HG03280 (cell line): ENCODE data around the gene AKAP13.
"Not testable (repeated sequence)": the region's sequence is repeated elsewhere in the genome, so short reads cannot be mapped to it uniquely, and the experiment has no call there.

Experiments used
- ATAC-seq: cut with Tn5 transposase; IDR thresholded peaks from one replicate; pipeline ENCODE4 v1.9.1; 2021; ENCODE audit warnings: mild to moderate bottlenecking, moderate library complexity; ENCODE audit not compliant: unreplicated experiment

The AKAP13 gene

DNA sequence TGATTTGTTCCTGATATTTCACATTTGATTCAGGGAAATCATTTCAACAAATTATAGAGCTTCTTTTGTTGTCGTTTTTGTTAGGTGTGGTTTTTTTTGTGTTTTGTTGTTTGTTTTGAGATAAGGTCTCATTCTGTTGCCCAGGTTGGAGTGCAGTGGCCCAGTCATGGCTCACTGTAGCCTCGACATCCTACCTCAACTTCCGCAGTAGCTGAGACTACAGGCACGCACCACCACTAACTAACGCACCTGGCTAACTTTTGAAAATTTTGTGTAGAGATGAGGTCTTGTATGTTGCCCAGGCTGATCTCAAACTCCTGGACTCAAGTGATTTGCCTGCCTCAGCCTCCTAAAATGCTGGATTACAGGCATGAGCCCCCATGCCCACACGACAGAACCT lies 177.0 kb downstream of the AKAP13 start:
- no peak for ATAC-seq

DNA sequence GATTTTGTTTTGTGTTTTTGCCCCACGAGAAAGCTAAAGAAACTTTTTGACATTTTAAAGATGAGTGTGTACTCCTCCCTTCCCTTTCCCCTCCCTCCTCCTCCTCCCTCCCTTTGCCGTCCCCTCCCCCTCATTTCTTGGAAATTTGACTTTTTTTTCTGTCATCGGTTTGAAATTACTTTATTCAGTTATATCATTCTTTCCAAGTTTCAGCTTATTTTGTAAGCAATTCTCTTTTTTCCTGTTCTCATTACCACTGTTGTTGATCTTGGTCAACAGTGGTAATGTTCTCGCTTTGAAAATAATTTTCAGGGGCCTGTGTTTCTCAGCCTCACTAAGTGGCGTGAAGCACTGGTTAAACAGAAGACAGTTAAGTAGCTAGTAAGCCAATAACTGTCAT lies 178.4 kb downstream of the AKAP13 start:
- ATAC-seq = no peak

GRCh38 chr15:85559530-85559929 lies 179.1 kb downstream of the AKAP13 start:
- ATAC-seq = no peak

- no peak for ATAC-seq
Measured at GRCh38 chr15:85562824-85563223, 182.4 kb downstream of the AKAP13 start.

DNA sequence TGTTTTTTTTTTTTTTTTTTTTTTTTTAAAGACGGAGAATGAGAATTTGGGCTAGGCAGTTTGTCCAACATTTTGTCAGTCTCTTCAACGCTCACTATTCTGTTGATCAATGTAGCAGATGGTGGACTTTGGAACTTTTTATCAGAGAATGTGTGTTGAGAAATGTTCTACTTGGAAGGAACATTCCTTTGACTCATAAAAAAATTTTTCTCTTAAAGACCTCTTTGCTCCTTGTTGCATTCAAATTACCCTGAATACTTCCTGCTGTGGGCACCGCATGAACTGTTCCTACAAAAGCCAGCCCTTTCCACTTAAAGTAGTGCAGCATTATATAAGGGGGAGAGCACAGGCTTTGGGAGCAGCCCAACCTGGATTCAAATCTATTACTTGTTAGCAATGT lies 182.9 kb downstream of the AKAP13 start:
- no peak for ATAC-seq

DNA sequence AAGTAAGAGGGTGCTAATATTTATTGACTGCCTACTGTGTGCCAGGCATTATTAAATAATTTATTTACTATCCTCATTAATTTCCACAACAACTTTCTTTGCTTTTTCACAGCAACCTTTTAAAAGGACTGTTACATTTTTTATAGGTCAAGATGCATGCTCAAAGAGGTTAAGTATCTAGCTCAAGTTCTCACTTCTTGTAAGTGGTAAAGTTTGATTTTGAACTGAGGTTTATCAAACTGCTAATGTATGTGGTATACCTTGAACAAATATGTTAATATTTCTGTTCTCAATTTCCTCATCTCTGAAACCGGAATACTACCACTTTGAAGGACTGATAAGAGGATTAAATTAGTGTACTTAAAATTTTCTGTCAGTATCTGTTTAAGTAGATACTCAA lies 183.3 kb downstream of the AKAP13 start:
- ATAC-seq = no peak

DNA sequence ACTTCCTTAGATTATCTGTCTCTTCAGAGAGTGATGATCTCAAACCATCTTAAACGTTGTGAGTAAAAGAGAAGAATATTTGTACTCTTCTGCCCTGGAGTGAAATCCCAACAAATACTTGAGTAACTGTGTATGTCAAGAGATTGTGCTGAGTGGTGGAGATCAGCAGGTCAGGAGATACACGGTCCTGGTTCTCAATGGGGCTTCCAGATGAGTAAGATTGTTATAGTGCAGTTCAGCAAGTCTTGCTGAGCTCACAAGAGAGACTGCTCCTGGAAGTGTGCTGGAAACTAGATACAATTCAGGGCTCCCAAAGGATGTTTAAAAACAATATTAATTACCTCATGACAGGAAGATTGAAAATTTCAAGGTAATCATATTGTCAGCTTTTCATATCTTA lies 184.3 kb downstream of the AKAP13 start:
- ATAC-seq = no peak

DNA sequence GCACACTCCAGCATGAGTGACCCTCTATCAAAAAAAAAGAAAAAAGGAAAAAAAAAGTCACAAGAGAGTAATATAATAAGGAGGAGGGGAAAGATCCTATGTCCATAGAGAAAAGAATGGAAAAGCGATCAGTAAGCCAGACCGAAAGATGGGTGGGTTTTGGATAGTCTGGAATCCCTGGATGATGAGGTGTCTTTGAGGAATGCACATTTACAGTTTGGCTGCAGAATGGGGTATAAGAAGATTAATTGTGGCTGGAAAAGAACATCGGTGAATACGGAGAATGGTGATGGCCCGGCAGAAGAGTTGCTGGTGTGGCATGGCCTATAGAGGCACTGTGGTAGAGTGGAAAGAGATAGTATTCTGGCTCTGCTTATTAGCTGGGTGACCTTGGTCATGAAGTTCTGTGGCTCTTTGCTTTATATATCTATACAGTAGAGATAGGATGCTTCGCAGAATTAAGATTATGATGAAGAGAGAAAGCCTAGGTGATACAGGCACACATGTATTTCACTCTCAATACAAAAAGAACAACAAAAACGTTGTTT lies 187.9 kb downstream of the AKAP13 start:
- ATAC-seq = no peak

DNA sequence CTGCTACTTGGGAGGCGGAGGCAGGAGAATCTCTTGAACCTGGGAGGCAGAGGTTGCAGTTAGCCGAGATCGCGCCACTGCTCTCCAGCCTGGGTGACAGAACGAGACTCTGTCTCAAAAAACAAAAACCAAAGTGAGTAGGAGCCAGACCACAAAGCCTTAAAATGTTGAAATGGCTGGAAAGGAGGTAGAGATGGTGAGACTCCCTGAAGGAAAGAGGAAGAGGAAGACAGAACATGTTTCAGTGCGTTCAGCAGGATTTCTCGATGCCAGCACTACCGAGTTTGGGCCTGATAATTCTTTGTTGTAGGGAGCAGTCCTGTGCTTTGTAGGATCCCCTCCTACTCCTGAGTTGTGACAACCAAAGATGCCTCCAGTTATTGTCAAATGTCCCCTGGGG lies 189.9 kb downstream of the AKAP13 start:
- no peak for ATAC-seq

- no peak for ATAC-seq
Measured at GRCh38 chr15:85571780-85572179, 191.4 kb downstream of the AKAP13 start.

- no peak for ATAC-seq
Measured at GRCh38 chr15:85576392-85576791, 196.0 kb downstream of the AKAP13 start.

GRCh38 chr15:85578941-85579701 lies 198.7 kb downstream of the AKAP13 start:
- ATAC-seq = no peak

GRCh38 chr15:85579957-85580694 lies 199.7 kb downstream of the AKAP13 start:
- ATAC-seq = no peak

- ATAC-seq = no peak
Measured at GRCh38 chr15:85580879-85581278, 200.5 kb downstream of the AKAP13 start.

DNA sequence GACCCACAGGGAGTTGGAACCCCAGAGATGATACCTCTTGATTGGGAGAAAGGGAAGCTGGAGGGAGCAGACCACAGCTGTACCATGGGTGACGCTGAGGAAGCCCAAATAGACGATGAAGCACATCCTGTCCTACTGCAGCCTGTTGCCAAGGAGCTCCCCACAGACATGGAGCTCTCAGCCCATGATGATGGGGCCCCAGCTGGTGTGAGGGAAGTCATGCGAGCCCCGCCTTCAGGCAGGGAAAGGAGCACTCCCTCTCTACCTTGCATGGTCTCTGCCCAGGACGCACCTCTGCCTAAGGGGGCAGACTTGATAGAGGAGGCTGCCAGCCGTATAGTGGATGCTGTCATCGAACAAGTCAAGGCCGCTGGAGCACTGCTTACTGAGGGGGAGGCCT lies 201.1 kb downstream of the AKAP13 start:
- ATAC-seq = no peak

DNA sequence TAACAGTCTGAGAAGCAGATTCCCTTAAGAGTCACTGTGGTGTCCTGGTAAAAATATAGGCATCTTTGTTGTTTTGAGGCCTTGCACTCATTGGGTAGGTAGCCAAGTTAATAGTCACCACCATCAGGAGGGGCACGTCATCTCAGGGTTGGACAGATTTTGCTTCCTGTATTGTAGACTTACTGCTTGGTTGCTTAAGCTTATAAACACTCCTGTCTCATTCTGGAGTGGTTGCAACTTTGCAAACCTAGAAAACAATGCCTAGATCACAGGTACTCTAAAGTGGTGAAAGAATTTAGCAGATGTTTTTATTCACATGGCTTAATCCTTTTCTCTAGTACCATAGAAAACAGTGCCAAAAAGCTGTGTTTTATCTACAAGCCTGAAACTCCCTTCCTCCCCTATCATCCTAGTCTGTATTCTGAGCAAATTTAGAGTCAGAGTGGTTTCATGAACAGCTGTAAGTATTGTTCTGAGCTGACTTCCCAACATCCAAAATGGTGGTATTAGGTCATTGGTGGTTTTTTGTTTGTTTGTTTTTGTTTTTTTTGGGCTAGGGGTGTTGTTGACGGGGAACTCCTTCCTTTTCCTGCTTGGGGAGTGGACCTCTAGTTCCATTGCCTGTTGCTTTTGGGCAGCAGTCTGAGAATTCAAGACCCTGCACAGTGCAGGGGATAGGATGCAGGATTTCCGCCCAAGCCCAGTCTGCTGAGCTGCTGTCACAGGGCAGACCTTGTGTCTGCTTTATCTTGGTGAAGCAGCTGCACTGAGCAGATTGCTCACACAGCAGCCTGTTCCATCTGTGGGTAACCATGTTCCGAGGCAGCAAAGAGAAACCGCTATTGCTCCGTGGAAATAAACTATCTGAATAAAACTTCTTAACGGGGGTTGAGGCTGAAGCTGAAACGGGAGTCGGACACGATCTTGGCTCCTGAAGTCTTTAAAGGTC lies 202.0 kb downstream of the AKAP13 start:
- peak; percentile 47 for ATAC-seq

DNA sequence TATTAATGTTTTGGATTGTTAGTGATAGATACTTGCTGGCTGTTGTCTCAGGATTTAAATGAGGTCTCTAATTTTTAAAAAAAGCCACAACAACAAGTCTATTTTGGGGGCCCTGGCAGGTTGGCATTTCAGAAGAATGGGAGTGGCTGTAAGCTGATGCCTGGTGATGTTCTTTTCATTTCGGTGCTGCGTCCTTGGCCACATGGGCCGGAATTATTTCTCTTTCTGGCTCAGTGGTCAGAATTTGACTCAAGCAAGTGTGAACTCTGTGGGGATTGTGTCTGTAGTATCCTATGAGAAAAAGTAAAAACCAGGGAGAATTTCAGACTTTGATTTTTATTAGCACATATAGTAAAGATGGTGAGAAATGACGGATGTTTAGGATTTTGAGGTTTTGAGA lies 203.0 kb downstream of the AKAP13 start:
- no peak for ATAC-seq

GRCh38 chr15:85583923-85584390 lies 203.6 kb downstream of the AKAP13 start:
- peak; percentile 45 for ATAC-seq

DNA sequence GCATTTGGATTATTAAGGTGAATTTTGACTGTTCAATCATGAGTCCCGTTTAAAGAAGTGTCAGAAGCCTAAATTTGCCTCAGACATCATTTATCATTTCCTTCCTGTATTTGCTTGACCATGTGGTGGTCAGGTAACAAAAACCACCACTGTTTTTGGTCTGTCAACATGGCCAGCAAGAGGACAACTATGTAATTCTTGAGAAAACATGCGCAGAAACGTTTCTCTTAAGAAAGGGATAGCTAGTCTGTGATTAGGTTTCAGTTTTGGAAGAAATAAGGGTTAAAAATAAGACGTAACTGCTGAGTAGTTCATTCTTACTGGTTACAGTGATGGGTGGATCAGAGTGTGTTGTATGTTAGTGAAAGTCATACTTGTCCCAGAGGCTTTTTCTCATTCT lies 204.5 kb downstream of the AKAP13 start:
- no peak for ATAC-seq

- not testable (repeated sequence) for ATAC-seq
Measured at GRCh38 chr15:85586196-85586595, 205.8 kb downstream of the AKAP13 start.
